GM18951 (cell line): ENCODE data around the gene OR51A7.
"Not testable (repeated sequence)": the region's sequence is repeated elsewhere in the genome, so short reads cannot be mapped to it uniquely, and the experiment has no call there.

ENCODE experiments used
- POLR2A ChIP-seq: IDR thresholded peaks from 4 replicates; pipeline ENCODE4 v1.6.1; 2011; ENCODE audit warnings: mild to moderate bottlenecking; ENCODE audit not compliant: insufficient read length, insufficient read depth; ENCODE audit errors: extremely low read depth
- in situ Hi-C: fragments of 300-500 bp; cut with MboI; formaldehyde crosslinking; loops from one replicate; pipeline ENCODE4 v1.12.0; 2022; ENCODE audit warnings: low sequenced_read_pairs, mixed read lengths, inconsistent platforms; ENCODE audit not compliant: unreplicated experiment

The OR51A7 gene, protein sequence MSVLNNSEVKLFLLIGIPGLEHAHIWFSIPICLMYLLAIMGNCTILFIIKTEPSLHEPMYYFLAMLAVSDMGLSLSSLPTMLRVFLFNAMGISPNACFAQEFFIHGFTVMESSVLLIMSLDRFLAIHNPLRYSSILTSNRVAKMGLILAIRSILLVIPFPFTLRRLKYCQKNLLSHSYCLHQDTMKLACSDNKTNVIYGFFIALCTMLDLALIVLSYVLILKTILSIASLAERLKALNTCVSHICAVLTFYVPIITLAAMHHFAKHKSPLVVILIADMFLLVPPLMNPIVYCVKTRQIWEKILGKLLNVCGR

DNA sequence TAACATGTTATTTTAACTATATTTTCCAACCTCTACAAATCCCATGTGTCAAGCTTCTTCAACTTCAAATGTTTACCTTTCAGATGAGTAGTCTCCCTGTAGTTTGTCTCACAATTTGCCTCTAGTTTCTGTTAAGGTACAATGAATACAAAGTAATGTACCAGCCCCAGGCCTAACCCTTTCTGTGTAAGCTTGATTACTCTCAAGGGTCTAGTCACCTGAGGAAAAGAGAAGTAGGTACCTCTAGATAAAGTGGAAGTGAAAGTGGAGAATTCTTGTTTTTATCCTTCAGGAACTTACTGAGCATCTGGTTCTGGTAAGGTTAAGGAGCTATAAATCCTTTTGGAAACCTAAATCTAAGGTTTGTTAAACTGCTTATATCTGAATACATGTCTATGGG is at the start of gene OR51A7:
OR51A7 (plus strand) TSS at position 300 of the 400 bp plus-strand sequence. CDS start 3,587 bp downstream, outside the sequence.
- no peak for TF ChIP-seq POLR2A
- in situ Hi-C loops: no loop called here

DNA sequence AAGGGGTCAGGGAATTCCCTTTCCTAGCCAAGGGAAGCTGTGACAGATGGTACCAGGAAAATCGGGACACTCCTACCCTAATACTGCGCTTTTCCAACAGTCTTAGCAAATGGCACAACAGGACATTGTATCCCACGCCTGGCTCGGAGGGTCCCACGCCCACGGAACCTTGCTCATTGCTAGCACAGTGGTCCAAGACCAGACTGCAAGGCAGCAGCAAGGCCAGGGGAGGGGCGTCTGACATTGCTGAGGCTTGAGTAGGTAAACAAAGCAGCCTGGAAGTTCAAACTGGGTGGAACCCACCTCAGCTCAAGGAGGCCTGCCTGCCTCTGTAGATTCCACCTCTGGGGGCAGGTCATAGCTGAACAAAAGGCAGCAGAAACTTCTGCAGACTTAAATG is 49.3 kb upstream of the OR51A7 start:
- in situ Hi-C loops: not testable (repeated sequence)

DNA sequence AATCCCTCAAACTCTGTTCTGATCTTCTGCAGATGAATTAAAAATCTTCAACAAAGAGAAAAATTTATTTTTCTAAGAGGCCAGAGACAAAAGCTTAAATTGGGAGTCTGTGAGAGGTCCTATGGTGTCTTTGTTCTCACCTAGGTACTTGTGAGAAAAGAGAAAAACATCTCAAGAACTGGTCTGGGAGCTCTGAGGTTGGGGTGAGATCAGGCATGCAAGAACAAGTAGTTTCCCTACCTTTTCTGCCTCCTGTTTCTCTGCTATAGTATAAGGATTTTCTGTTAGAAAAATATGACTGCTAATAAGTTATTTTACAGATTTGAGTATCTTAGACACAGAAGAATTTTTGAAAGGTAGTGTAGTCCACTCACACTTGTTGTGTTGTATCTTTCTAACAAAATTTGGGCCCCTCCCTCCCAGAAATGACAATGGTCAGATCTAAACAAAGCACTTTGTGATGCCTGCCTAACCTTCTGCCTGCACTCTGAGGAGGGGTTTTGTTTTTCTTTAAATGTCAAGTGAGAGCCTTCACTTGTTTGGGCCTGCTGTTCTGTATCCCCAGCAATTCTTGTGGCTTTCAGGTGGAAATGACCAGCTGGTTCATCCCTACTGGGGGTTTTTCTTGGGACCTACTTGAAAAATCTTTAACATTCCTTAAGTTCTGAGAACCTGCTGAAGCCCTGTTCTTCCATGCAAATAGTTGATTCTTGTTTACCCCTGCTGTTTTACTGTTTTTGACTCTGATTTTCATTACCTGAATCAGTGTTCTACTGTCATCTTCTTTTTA is 40.9 kb upstream of the OR51A7 start:
- no peak for TF ChIP-seq POLR2A
- in situ Hi-C loops: no loop called here

DNA sequence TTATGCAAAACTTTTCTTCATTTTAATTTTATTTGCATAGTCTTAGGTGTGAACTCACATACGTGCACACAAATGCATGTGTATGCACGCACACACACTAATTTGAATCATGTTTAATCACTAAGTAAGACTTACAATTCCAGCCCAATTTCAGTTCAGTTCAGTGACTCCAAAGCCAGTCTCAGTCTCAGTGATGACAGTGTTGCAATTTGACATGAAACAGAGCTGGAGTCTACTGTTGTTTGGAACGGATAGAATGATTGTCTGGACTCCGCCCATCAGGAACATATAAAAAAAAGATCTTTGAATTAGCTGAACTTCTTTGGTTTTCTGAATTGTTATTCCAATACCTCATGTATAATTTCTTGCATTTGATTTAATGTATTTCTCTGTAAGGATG is 39.7 kb upstream of the OR51A7 start:
- TF ChIP-seq POLR2A: no peak
- in situ Hi-C loops: no loop called here

DNA sequence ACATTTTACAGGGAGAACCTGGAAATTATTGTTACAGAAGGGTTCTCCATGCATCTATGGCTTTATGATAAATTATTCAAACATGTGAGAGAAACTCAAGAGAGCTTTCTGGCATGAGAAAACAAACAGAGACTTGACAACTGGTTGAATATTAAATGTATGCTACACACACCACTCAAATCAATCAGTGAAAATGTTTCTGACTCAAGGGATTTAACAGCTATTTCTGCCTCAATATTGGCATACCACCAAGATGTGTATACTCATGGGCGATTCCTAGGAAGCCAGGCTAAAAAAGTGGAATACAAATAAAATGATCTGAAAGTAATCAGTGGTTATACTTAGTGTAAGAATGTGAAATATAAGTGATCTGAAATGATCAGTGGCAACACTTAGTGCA is 37.7 kb upstream of the OR51A7 start:
- in situ Hi-C loops: no loop called here

DNA sequence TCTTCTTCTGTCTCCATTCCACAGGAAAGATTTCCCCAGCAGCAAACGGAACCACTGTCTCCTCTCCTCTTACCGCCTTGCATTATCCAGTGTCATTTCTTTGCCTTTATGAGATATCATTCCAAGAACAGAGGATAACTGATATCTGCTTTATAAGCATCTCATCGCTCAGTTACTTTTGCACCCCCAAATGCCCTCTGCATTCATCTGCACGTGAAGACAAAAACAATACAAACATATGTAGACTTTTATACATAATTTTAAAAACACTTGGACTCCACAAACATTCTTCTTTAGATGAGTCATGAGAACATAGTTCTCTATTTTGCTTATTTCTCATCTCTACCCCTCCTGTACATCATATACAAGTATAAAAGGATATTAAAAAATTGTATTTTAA is 22.4 kb upstream of the OR51A7 start:
- no peak for TF ChIP-seq POLR2A
- in situ Hi-C loops: no loop called here

More for the DNA sequence above, 37.7 kb upstream of the OR51A7 start:
- no peak for TF ChIP-seq POLR2A

DNA sequence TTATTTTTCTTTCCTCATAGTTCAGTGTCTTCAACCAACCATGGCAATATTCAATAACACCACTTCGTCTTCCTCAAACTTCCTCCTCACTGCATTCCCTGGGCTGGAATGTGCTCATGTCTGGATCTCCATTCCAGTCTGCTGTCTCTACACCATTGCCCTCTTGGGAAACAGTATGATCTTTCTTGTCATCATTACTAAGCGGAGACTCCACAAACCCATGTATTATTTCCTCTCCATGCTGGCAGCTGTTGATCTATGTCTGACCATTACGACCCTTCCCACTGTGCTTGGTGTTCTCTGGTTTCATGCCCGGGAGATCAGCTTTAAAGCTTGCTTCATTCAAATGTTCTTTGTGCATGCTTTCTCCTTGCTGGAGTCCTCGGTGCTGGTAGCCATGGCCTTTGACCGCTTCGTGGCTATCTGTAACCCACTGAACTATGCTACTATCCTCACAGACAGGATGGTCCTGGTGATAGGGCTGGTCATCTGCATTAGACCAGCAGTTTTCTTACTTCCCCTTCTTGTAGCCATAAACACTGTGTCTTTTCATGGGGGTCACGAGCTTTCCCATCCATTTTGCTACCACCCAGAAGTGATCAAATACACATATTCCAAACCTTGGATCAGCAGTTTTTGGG is 21.6 kb upstream of the OR51A7 start, which contains the start of gene OR51T1:
OR51T1 (plus strand) TSS at position 41 of the 641 bp plus-strand sequence; CDS start at position 41, 0 bp downstream.
- in situ Hi-C loops: no loop called here
- TF ChIP-seq POLR2A: no peak

DNA sequence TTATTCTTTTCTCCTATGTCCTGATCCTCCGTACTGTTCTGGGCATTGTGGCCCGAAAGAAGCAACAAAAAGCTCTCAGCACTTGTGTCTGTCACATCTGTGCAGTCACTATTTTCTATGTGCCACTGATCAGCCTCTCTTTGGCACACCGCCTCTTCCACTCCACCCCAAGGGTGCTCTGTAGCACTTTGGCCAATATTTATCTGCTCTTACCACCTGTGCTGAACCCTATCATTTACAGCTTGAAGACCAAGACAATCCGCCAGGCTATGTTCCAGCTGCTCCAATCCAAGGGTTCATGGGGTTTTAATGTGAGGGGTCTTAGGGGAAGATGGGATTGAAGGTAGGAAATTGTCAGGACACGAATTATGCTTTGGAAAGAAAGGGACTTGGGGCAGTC is 21.0 kb upstream of the OR51A7 start:
- in situ Hi-C loops: no loop called here
- no peak for TF ChIP-seq POLR2A

DNA sequence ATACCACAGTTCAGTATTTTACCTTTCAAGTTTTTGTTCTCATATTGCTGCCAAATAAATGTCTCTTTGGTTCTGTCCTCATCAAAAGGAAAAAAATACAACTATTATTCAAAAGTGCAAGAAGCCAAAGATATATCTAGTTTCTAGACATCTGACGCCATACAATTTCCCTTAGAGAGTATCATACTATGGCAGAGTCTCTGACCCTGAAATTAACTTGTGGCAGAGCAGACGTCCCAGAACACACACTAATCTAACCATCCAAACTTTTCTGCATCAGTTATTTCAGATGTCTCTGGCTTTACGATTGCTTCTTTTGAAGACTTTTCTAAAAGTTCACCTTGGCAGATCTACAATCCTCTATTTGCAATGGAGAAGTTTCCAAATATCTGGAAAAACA is 19.2 kb upstream of the OR51A7 start:
- in situ Hi-C loops: no loop called here

DNA sequence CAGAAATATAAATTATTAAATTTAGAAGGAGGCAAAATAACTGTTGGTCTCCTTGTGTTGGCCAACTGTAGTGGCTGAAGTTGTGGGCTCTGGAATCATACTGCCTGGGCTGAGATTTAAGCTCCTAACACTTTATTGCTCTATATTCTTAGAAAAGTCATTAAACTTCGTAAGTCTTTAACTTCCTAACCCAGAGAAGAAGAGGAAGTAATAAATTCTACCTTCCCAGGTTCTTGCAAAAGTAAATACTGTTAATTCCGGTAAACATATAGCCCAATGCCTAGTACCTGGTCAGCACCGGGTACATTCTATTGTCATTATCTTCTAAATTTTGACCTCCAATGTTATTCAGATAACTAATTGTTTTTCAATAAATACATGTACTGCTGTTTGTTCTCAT is 17.4 kb upstream of the OR51A7 start:
- in situ Hi-C loops: no loop called here
- TF ChIP-seq POLR2A: no peak

More for the DNA sequence above, 19.2 kb upstream of the OR51A7 start:
- no peak for TF ChIP-seq POLR2A

DNA sequence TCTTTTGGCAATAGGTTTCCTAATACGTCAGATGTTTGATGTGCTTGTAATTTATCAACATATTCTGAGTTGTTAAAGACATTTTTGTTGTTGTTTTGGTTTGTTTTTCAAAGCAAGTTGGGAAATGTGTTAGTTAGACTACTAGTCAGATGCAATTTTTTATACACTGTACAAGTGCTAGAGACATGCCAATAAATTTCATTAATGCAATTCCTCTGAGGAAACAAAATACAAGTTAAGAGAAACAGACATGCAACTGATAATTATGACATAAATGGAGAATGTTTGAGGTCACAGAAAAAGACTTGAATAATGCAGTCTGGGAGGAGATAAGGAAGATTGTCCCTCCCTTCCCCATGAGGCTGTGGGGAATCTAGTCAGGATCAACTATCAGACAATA is 16.0 kb upstream of the OR51A7 start:
- TF ChIP-seq POLR2A: no peak
- in situ Hi-C loops: no loop called here

DNA sequence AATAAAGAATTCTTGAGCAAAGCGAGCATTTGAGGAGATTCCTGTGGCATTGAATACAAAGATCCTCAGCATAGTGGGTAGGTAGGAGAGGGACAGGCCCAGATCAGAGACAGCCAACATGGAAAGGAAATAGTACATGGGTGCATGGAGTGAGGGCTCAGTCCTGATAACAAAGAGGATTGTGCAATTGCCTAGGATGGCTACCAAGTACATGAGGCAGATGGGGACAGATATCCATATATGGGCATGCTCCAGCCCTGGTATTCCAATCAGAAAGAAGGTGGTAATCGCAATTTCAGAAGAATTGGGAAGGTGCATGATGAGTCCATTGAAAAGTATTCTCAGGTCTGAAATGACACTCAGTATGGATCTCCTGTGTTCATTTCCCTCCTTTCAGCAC is 13.3 kb upstream of the OR51A7 start:
- no peak for TF ChIP-seq POLR2A
- in situ Hi-C loops: no loop called here

DNA sequence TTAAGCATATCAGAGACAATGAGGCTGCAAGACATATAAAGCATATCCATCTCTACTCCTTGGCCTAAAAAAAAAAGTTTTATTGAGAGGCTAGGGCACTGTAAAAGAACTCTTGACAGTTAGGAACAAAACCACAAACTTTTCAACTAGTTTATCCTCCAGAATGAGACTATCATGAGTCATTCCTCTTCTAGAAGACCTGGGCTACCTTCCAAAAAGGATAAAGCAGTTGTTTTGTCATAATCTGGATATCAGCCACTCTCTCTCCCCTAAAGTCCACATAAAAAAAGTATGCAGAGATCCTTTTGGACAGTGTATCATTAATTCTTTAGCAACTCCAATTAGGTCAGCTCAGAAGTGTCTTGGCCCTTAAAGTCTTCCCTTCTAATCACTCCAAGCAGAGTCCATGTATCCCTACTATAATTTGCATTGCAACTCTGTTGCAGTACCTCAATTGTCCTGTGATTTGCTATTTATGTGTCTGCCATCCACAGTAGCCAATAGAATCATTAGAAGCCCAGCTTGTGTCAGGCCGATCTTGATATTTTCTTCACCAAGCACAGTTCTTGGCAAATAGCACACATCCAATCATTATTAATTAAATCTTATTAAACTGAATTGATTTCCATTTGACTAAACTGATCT is 11.5 kb upstream of the OR51A7 start:
- in situ Hi-C loops: no loop called here

More for the DNA sequence above, 11.5 kb upstream of the OR51A7 start:
- no peak for TF ChIP-seq POLR2A
